DMS53 (cell line): ENCODE results near the gene DGCR6.
"Not testable (repeated sequence)": the region's sequence is repeated elsewhere in the genome, so short reads cannot be mapped to it uniquely, and the experiment has no call there.

Experiments
- DNase-seq: peaks from one replicate; lab custom pipeline; 2025; lab: John Stamatoyannopoulos, UW

The DGCR6 gene

GRCh38 chr22:18905540-18906409 is at the start of gene DGCR6:
Gene DGCR6, plus strand, starts transcription at chr22:18906320. Its CDS starts 55 bp downstream, at chr22:18906375.
- no peak for DNase-seq

GRCh38 chr22:18859314-18859713 is 46.8 kb upstream of the DGCR6 start:
- not testable (repeated sequence) for DNase-seq

- not testable (repeated sequence) for DNase-seq
Observed at GRCh38 chr22:18881260-18881659, 24.9 kb upstream of the DGCR6 start.

GRCh38 chr22:18884465-18884864 is 21.7 kb upstream of the DGCR6 start:
- not testable (repeated sequence) for DNase-seq

GRCh38 chr22:18888115-18888514 is 18.0 kb upstream of the DGCR6 start:
- no peak for DNase-seq

GRCh38 chr22:18890510-18891192 is 15.5 kb upstream of the DGCR6 start:
- DNase-seq = not testable (repeated sequence)

GRCh38 chr22:18893775-18894174 is 12.3 kb upstream of the DGCR6 start:
- DNase-seq = not testable (repeated sequence)

- not testable (repeated sequence) for DNase-seq
Observed at GRCh38 chr22:18896037-18896657, 10.0 kb upstream of the DGCR6 start.

GRCh38 chr22:18906410-18906745 is 258 bp downstream of the DGCR6 start:
- DNase-seq = not testable (repeated sequence)

GRCh38 chr22:18906896-18907295 is 776 bp downstream of the DGCR6 start:
- no peak for DNase-seq

- DNase-seq = no peak
Observed at GRCh38 chr22:18909556-18909955, 3.4 kb downstream of the DGCR6 start.

GRCh38 chr22:18911535-18911934 is 5.4 kb downstream of the DGCR6 start:
- not testable (repeated sequence) for DNase-seq

- DNase-seq = not testable (repeated sequence)
Observed at GRCh38 chr22:18912264-18912946, 6.3 kb downstream of the DGCR6 start.

- not testable (repeated sequence) for DNase-seq
Observed at GRCh38 chr22:18914558-18914957, 8.4 kb downstream of the DGCR6 start.

GRCh38 chr22:18915550-18915949 is 9.4 kb downstream of the DGCR6 start:
- DNase-seq = not testable (repeated sequence)

- DNase-seq = not testable (repeated sequence)
Observed at GRCh38 chr22:18917818-18918217, 11.7 kb downstream of the DGCR6 start.

GRCh38 chr22:18920257-18920902 is 14.3 kb downstream of the DGCR6 start:
- DNase-seq = not testable (repeated sequence)

GRCh38 chr22:18925368-18926064 is 19.4 kb downstream of the DGCR6 start:
- DNase-seq = no peak

- no peak for DNase-seq
Observed at GRCh38 chr22:18927020-18927419, 20.9 kb downstream of the DGCR6 start.

GRCh38 chr22:18927573-18927972 is 21.5 kb downstream of the DGCR6 start:
- no peak for DNase-seq

GRCh38 chr22:18929459-18929858 is 23.3 kb downstream of the DGCR6 start:
- no peak for DNase-seq
